GM12878 (cell line): ENCODE results near the gene FTO.

Experiments used
- EED ChIP-seq: sonication (generic); IDR thresholded peaks from 2 replicates; pipeline ENCODE4 v1.6.1; 2016; ENCODE audit warnings: antibody characterized with exemption, low read depth
- FOXM1 ChIP-seq: IDR thresholded peaks from 2 replicates; pipeline ENCODE4 v1.6.1; 2012; ENCODE audit warnings: low read depth, mild to moderate bottlenecking, inconsistent platforms, low read length, moderate library complexity
- NR2C1 ChIP-seq: fragments of 450-650 bp; IDR thresholded peaks from 2 replicates; pipeline ENCODE4 v1.6.1; 2017; ENCODE audit warnings: antibody characterized with exemption, mild to moderate bottlenecking, moderate library complexity
- NR2F1 ChIP-seq: fragments of 450-650 bp; conservative IDR thresholded peaks from 2 replicates; pipeline ENCODE4 v1.6.1; 2017; ENCODE audit warnings: mild to moderate bottlenecking
- RAD51 ChIP-seq: fragments of 450-650 bp; IDR thresholded peaks from 2 replicates; pipeline ENCODE4 v1.6.1; 2016; ENCODE audit warnings: moderate library complexity, mild to moderate bottlenecking, inconsistent platforms
- ZZZ3 ChIP-seq: IDR thresholded peaks from 2 replicates; pipeline ENCODE4 v1.6.1; 2011; ENCODE audit warnings: low read depth; ENCODE audit not compliant: control insufficient read depth, insufficient read length
- TF ChIP-seq, protein P1 (sequence below), 3 experiments: IDR thresholded peaks in 2 of 3; conservative IDR thresholded peaks in 1 of 3; 2 replicates each; pipeline ENCODE4 v1.5.1; 2011; ENCODE audit warnings: low read depth in 3 of 3, low read length in 3 of 3, mild to moderate bottlenecking in 3 of 3, control low read depth in 2 of 3, moderate library complexity in 2 of 3, inconsistent platforms in 1 of 3, mixed read lengths in 1 of 3; ENCODE audit not compliant: control insufficient read depth in 2 of 3, insufficient read depth in 1 of 3; ENCODE audit errors: extremely low read depth in 1 of 3
- TF ChIP-seq, protein P2 (sequence below): fragments of 450-650 bp; IDR thresholded peaks from 2 replicates; pipeline ENCODE4 v1.6.1; 2016; ENCODE audit warnings: mild to moderate bottlenecking, moderate library complexity, borderline replicate concordance
- TF ChIP-seq, protein P3 (sequence below): fragments of 450-650 bp; IDR thresholded peaks from 2 replicates; pipeline ENCODE4 v1.6.1; 2016; ENCODE audit warnings: mild to moderate bottlenecking

DNA sequence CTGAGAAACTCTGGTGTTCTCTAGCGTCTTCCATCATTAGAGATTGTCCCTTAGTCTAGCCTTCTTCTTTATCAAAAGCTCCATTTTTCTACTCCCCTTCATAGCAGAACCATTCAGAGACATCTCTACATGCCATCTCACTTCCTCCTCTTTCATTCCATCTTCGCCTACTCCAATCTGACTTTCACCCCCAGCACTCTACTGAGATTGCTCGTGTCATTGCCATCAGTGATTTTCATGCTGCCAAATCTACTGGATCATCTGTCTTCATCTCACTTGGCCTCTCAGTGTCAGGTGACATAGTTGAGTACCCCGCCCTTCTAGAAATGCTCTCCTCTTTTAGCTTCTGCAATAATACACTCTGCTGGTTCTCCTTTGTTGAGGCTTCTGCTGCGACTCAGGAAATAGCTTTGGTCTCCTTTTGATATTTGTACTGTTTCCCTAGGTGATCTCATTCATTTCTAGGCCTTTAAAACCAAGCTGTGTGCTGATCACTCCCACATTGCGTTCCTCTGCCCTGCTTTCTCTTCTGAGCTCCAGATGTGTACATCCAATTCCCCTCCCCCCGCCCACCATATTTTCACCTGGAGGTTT is 119.1 kb downstream of the FTO start:
- TF ChIP-seq, protein P1, sequence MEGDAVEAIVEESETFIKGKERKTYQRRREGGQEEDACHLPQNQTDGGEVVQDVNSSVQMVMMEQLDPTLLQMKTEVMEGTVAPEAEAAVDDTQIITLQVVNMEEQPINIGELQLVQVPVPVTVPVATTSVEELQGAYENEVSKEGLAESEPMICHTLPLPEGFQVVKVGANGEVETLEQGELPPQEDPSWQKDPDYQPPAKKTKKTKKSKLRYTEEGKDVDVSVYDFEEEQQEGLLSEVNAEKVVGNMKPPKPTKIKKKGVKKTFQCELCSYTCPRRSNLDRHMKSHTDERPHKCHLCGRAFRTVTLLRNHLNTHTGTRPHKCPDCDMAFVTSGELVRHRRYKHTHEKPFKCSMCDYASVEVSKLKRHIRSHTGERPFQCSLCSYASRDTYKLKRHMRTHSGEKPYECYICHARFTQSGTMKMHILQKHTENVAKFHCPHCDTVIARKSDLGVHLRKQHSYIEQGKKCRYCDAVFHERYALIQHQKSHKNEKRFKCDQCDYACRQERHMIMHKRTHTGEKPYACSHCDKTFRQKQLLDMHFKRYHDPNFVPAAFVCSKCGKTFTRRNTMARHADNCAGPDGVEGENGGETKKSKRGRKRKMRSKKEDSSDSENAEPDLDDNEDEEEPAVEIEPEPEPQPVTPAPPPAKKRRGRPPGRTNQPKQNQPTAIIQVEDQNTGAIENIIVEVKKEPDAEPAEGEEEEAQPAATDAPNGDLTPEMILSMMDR (IDR thresholded peaks at IDR 0.05 in 2 of 3, conservative IDR thresholded peaks at IDR 0.05 in 1 of 3; ENCODE audit: control insufficient read depth in 2 of 3, extremely low read depth in 1 of 3, insufficient read depth in 1 of 3, low read depth in 3 of 3, low read length in 3 of 3): no peak
- TF ChIP-seq NR2C1 (no peak), FOXM1 (no peak), RAD51 (no peak), NR2F1 (no peak), ZZZ3 (no peak), EED (no peak)
- TF ChIP-seq, protein P2, sequence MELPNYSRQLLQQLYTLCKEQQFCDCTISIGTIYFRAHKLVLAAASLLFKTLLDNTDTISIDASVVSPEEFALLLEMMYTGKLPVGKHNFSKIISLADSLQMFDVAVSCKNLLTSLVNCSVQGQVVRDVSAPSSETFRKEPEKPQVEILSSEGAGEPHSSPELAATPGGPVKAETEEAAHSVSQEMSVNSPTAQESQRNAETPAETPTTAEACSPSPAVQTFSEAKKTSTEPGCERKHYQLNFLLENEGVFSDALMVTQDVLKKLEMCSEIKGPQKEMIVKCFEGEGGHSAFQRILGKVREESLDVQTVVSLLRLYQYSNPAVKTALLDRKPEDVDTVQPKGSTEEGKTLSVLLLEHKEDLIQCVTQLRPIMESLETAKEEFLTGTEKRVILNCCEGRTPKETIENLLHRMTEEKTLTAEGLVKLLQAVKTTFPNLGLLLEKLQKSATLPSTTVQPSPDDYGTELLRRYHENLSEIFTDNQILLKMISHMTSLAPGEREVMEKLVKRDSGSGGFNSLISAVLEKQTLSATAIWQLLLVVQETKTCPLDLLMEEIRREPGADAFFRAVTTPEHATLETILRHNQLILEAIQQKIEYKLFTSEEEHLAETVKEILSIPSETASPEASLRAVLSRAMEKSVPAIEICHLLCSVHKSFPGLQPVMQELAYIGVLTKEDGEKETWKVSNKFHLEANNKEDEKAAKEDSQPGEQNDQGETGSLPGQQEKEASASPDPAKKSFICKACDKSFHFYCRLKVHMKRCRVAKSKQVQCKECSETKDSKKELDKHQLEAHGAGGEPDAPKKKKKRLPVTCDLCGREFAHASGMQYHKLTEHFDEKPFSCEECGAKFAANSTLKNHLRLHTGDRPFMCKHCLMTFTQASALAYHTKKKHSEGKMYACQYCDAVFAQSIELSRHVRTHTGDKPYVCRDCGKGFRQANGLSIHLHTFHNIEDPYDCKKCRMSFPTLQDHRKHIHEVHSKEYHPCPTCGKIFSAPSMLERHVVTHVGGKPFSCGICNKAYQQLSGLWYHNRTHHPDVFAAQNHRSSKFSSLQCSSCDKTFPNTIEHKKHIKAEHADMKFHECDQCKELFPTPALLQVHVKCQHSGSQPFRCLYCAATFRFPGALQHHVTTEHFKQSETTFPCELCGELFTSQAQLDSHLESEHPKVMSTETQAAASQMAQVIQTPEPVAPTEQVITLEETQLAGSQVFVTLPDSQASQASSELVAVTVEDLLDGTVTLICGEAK: no peak
- TF ChIP-seq, protein P3, sequence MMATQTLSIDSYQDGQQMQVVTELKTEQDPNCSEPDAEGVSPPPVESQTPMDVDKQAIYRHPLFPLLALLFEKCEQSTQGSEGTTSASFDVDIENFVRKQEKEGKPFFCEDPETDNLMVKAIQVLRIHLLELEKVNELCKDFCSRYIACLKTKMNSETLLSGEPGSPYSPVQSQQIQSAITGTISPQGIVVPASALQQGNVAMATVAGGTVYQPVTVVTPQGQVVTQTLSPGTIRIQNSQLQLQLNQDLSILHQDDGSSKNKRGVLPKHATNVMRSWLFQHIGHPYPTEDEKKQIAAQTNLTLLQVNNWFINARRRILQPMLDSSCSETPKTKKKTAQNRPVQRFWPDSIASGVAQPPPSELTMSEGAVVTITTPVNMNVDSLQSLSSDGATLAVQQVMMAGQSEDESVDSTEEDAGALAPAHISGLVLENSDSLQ: no peak
